ENCODE results near the gene ARHGAP24. TPM values are rescaled to one million over a fixed set of nuclear protein-coding genes. Genes with fewer than 3 reads are reported as not detected.

ARHGAP24 gene
- total and polyA plus RNA-seq, 10 of the 15 experiments (the other 5 are each of a cell fraction or from before 2014, with no cell fraction given) = 0.10 to 4.2 (median 0.52) TPM

DNA sequence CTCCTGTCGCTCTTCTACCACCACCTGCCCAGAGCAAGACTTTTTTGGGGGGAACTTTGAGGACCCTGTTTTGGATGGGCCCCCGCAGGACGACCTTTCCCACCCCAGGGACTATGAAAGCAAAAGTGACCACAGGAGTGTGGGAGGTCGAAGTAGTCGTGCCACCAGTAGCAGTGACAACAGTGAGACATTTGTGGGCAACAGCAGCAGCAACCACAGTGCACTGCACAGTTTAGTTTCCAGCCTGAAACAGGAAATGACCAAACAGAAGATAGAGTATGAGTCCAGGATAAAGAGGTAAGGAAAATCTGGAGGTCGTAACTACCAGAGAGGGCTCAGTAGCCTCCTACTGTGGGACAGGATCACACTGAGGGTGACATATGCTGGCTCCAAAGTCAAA is 520.4 kb downstream of the ARHGAP24 start:
- no peak overlapping the region for H3K9ac ChIP-seq (ENCODE audit: control insufficient read depth, insufficient read depth, low read length)
- FAIRE-seq = no peak
- no peaks in the 10 kb centered on the region for H3K79me2 ChIP-seq (ENCODE audit: control insufficient read depth, insufficient read depth, low read length)
- no peak overlapping the region for H3K27ac ChIP-seq (ENCODE audit: control insufficient read depth, insufficient read depth)
- 20% methylated on average over 6 of the region's 6 CpGs for WGBS (ENCODE audit: insufficient coverage, insufficient replicate concordance, low lambda C conversion rate, missing lambda C conversion rate)
- ATAC-seq = peak; percentile 70
- no peaks in the 10 kb centered on the region for H3K27me3 ChIP-seq (replicated peaks in 1 of 2; ENCODE audit: control insufficient read depth in 2 of 2, insufficient read depth in 2 of 2, low read length in 1 of 2)
- H3K4me2 ChIP-seq (ENCODE audit: control insufficient read depth, insufficient read depth) = no peak overlapping the region
- no peak for DNase-seq (ENCODE audit: low read depth, low spot score)
- ChIA-PET SMC1A (ENCODE audit: uncharacterized antibody, unreplicated experiment) (interaction anchor here (0.6 to 0.8 kb wide), 3 partner anchors 9 to 82 kb away, joined by 3 read pairs; no protein-coding TSS in a partner anchor), RAD21 (ENCODE audit: unreplicated experiment) (no interaction called here), CTCF (no interaction called here), POLR2A (no interaction called here)
- no TSS peak for BruUV-seq (replicated peaks)
- intact Hi-C loops (cut with micrococcal nuclease; ENCODE audit: unreplicated experiment) = no loop called here
- TF ChIP-seq RUNX3 (IDR thresholded peaks at IDR 0.05; ENCODE audit: low read length) (0 out of 2 replicates have a peak, but pooled peaks have one; percentile 21), RFX5 (IDR thresholded peaks at IDR 0.05; ENCODE audit: low read depth, low read length) (no peak)
- no peaks in the 10 kb centered on the region for H4K20me1 ChIP-seq (ENCODE audit: control insufficient read depth, insufficient read depth)
- H2AFZ ChIP-seq (ENCODE audit: control insufficient read depth, low read depth, low read length) = no peak overlapping the region
- in situ Hi-C loops (cut with MboI) = no loop called here
- H3K4me3 ChIP-seq = no peak overlapping the region
- no peaks in the 10 kb centered on the region for H3K9me3 ChIP-seq (replicated peaks; ENCODE audit: control insufficient read depth, insufficient read depth, low read length)
- no peaks in the 10 kb centered on the region for H3K4me1 ChIP-seq (ENCODE audit: control insufficient read depth, insufficient read depth, low read length)
- H3K36me3 ChIP-seq (ENCODE audit: control insufficient read depth in 2 of 2, insufficient read depth in 2 of 2, low read length in 1 of 2) = no peaks in the 10 kb centered on the region

DNA sequence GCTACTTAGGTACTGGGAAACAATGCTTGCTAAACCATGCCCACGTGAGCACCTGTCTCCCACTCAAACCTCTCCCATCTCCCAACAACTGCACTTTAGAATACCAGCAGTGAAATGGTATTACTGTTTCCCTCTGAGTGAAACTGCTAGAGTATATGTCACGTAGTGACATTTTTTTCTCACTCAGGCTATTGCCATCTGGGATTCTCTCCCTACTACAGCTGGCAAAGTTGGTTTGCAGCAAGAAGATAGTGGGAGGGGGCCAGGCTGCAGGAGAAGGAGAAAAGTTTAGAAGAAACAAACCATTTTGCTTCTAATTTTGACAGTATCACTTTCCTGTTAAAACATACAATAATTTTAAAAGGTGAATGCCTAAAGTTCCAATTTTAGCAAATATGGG is 526.6 kb downstream of the ARHGAP24 start:
- Histone ChIP-seq H4K20me1 (ENCODE audit: control insufficient read depth, insufficient read depth) (no peaks in the 10 kb centered on the region), H2AFZ (ENCODE audit: control insufficient read depth, low read depth, low read length) (no peak overlapping the region), H3K4me1 (ENCODE audit: control insufficient read depth, insufficient read depth, low read length) (no peaks in the 10 kb centered on the region), H3K4me3 (no peak overlapping the region), H3K9ac (ENCODE audit: control insufficient read depth, insufficient read depth, low read length) (no peak overlapping the region), H3K79me2 (ENCODE audit: control insufficient read depth, insufficient read depth, low read length) (no peaks in the 10 kb centered on the region), H3K36me3 (ENCODE audit: control insufficient read depth in 2 of 2, insufficient read depth in 2 of 2, low read length in 1 of 2) (no peaks in the 10 kb centered on the region), H3K27ac (ENCODE audit: control insufficient read depth, insufficient read depth) (no peak overlapping the region), H3K9me3 (replicated peaks; ENCODE audit: control insufficient read depth, insufficient read depth, low read length) (no peaks in the 10 kb centered on the region), H3K4me2 (ENCODE audit: control insufficient read depth, insufficient read depth) (no peak overlapping the region), H3K27me3 (replicated peaks in 1 of 2; ENCODE audit: control insufficient read depth in 2 of 2, insufficient read depth in 2 of 2, low read length in 1 of 2) (no peaks in the 10 kb centered on the region)
- RAD21 ChIA-PET (ENCODE audit: unreplicated experiment) = no interaction called here
- intact Hi-C loops (cut with micrococcal nuclease; ENCODE audit: unreplicated experiment) = no loop called here
- FAIRE-seq (no peak), ATAC-seq (no peak), DNase-seq (ENCODE audit: low read depth, low spot score) (no peak)
- CTCF ChIA-PET = no interaction called here
- SMC1A ChIA-PET (ENCODE audit: uncharacterized antibody, unreplicated experiment) = no interaction called here
- BruUV-seq (replicated peaks) = no TSS peak
- POLR2A ChIA-PET = no interaction called here
- in situ Hi-C loops (cut with MboI) = no loop called here
- 2% methylated on average over 2 of the region's 2 CpGs for WGBS (ENCODE audit: insufficient coverage, insufficient replicate concordance, low lambda C conversion rate, missing lambda C conversion rate)
- TF ChIP-seq HSF1 (IDR thresholded peaks at IDR 0.05; ENCODE audit: low read depth, low read length) (no peak), NR2F1 (conservative IDR thresholded peaks at IDR 0.05) (no peak), SP1 (IDR thresholded peaks at IDR 0.05; ENCODE audit: low read depth, low read length) (no peak), ATF2 (IDR thresholded peaks at IDR 0.05; ENCODE audit: low read length) (no peak), STAT3 (IDR thresholded peaks at IDR 0.05; ENCODE audit: low read depth, low read length) (no peak), ZBED1 (IDR thresholded peaks at IDR 0.05; ENCODE audit: borderline replicate concordance) (no peak), RCOR1 (conservative IDR thresholded peaks at IDR 0.05; ENCODE audit: low read depth, low read length) (no peak), FOXM1 (IDR thresholded peaks at IDR 0.05; ENCODE audit: low read depth, low read length) (no peak)
- TF ChIP-seq, protein P1, sequence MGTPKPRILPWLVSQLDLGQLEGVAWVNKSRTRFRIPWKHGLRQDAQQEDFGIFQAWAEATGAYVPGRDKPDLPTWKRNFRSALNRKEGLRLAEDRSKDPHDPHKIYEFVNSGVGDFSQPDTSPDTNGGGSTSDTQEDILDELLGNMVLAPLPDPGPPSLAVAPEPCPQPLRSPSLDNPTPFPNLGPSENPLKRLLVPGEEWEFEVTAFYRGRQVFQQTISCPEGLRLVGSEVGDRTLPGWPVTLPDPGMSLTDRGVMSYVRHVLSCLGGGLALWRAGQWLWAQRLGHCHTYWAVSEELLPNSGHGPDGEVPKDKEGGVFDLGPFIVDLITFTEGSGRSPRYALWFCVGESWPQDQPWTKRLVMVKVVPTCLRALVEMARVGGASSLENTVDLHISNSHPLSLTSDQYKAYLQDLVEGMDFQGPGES (IDR thresholded peaks at IDR 0.05) = no peak
- TF ChIP-seq, protein P2, sequence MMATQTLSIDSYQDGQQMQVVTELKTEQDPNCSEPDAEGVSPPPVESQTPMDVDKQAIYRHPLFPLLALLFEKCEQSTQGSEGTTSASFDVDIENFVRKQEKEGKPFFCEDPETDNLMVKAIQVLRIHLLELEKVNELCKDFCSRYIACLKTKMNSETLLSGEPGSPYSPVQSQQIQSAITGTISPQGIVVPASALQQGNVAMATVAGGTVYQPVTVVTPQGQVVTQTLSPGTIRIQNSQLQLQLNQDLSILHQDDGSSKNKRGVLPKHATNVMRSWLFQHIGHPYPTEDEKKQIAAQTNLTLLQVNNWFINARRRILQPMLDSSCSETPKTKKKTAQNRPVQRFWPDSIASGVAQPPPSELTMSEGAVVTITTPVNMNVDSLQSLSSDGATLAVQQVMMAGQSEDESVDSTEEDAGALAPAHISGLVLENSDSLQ (IDR thresholded peaks at IDR 0.05) = no peak
